A673 (cell line): ENCODE measurements around the gene AGPAT3. TPM values are rescaled to one million over a fixed set of nuclear protein-coding genes. Genes with fewer than 3 reads are reported as not detected.

Experiments used
- BruUV-seq: library from RNA; stranded (reverse); fragments of 400-500 nt; replicated peaks from 2 replicates; lab custom pipeline; 2021; lab: Mats Ljungman, UMichigan
- CTCF ChIA-PET: fragments of 300-600 bp; sonication (Branson Sonifier 250); formaldehyde crosslinking; loops from one replicate; lab custom pipeline; 2022; ENCODE audit warnings: antibody characterized with exemption; lab: Charles Lee
- POLR2A ChIA-PET: fragments of 300-600 bp; sonication (Branson Sonifier 250); formaldehyde crosslinking; loops from one replicate; lab custom pipeline; 2022; ENCODE audit warnings: antibody characterized with exemption; ENCODE audit not compliant: low non-redundant PET; lab: Charles Lee
- DNase-seq: peaks from one replicate; pipeline ENCODE4 v3.0.0-alpha.2; 2015; ENCODE audit warnings: low spot score
- H3K27ac ChIP-seq: fragments of 200-600 bp; sonication (generic); 2 replicates; pipeline ENCODE4 v1.5.1; 2016; ENCODE audit warnings: mixed run types, low read depth, mild to moderate bottlenecking, mixed read lengths, antibody characterized with exemption, low read length; ENCODE audit not compliant: poor library complexity, severe bottlenecking
- H3K27me3 ChIP-seq: fragments of 200-600 bp; sonication (generic); replicated peaks from 2 replicates; pipeline ENCODE4 v1.6.1; 2017; ENCODE audit warnings: mixed run types, low read depth, mild to moderate bottlenecking, mixed read lengths, antibody characterized with exemption, low read length; ENCODE audit not compliant: insufficient read depth, poor library complexity
- H3K36me3 ChIP-seq: fragments of 200-600 bp; sonication (generic); 2 replicates; pipeline ENCODE4 v1.6.1; 2016; ENCODE audit warnings: mixed run types, mild to moderate bottlenecking, mixed read lengths, antibody characterized with exemption, low read length; ENCODE audit not compliant: insufficient read depth, poor library complexity, severe bottlenecking
- H3K4me1 ChIP-seq: fragments of 200-600 bp; sonication (generic); 2 replicates; pipeline ENCODE4 v1.6.1; 2017; ENCODE audit warnings: mixed run types, mild to moderate bottlenecking, mixed read lengths, antibody characterized with exemption, low read length; ENCODE audit not compliant: insufficient read depth, poor library complexity, severe bottlenecking
- H3K4me3 ChIP-seq: fragments of 200-600 bp; sonication (generic); 2 replicates; pipeline ENCODE4 v1.5.1; 2016; ENCODE audit warnings: low read depth, mixed run types, mild to moderate bottlenecking, mixed read lengths, low read length; ENCODE audit not compliant: poor library complexity, severe bottlenecking
- H3K9me3 ChIP-seq: fragments of 200-600 bp; sonication (generic); 2 replicates; pipeline ENCODE4 v1.6.1; 2016; ENCODE audit warnings: mixed run types, low read depth, mild to moderate bottlenecking, mixed read lengths, antibody characterized with exemption, low read length; ENCODE audit not compliant: poor library complexity, severe bottlenecking
- CTCF ChIP-seq: fragments of 300-800, 200-600 bp; sonication (generic); conservative IDR thresholded peaks from 2 replicates; pipeline ENCODE4 v1.5.1; 2017; ENCODE audit warnings: low read depth, mild to moderate bottlenecking, antibody characterized with exemption, low read length, moderate library complexity, mixed read lengths
- EZH2 ChIP-seq: fragments of 200-600 bp; sonication (generic); IDR thresholded peaks from 2 replicates; pipeline ENCODE4 v1.6.1; 2017; ENCODE audit warnings: borderline replicate concordance, low read depth, mild to moderate bottlenecking, mixed read lengths, antibody characterized with exemption, low read length; ENCODE audit not compliant: poor library complexity, severe bottlenecking
- intact Hi-C: fragments of 100-400 bp; cut with micrococcal nuclease; formaldehyde crosslinking; loops from one replicate; pipeline ENCODE4 v1.10.0; 2022; ENCODE audit not compliant: unreplicated experiment
- total RNA-seq: library from RNA; stranded (reverse); gene quantifications from 2 replicates; pipeline ENCODE4 v1.2.3, GENCODE V29; 2021

Gene AGPAT3
- total RNA-seq, 1 experiment from 2014 or later, result 69.6 TPM

- no peaks in the 10 kb centered on the region for H3K9me3 ChIP-seq
- no peaks in the 10 kb centered on the region for H3K36me3 ChIP-seq
- no peak for DNase-seq
- no peak overlapping the region for H3K27ac ChIP-seq
- intact Hi-C loops, result no loop called here
- no peaks in the 10 kb centered on the region for H3K4me1 ChIP-seq
- CTCF ChIA-PET, result no interaction called here
- no peak overlapping the region for H3K4me3 ChIP-seq
- BruUV-seq, result no TSS peak
- no peaks in the 10 kb centered on the region for H3K27me3 ChIP-seq
- POLR2A ChIA-PET, result no interaction called here
- TF ChIP-seq CTCF (no peak), EZH2 (no peak)
Measured at GRCh38 chr21:43846430-43846829, 18.6 kb upstream of the AGPAT3 start.

- no peaks in the 10 kb centered on the region for H3K4me1 ChIP-seq
- no peaks in the 10 kb centered on the region for H3K9me3 ChIP-seq
- no peak overlapping the region for H3K4me3 ChIP-seq
- no peak for TF ChIP-seq CTCF
- TF ChIP-seq EZH2, result no peak
- no peak for DNase-seq
- no TSS peak for BruUV-seq
- no peaks in the 10 kb centered on the region for H3K36me3 ChIP-seq
- H3K27me3 ChIP-seq, result no peaks in the 10 kb centered on the region
- CTCF ChIA-PET, result no interaction called here
- intact Hi-C loops, result no loop called here
- H3K27ac ChIP-seq, result no peak overlapping the region
- POLR2A ChIA-PET, result no interaction called here
Measured at GRCh38 chr21:43847301-43847700, 17.7 kb upstream of the AGPAT3 start.

DNA sequence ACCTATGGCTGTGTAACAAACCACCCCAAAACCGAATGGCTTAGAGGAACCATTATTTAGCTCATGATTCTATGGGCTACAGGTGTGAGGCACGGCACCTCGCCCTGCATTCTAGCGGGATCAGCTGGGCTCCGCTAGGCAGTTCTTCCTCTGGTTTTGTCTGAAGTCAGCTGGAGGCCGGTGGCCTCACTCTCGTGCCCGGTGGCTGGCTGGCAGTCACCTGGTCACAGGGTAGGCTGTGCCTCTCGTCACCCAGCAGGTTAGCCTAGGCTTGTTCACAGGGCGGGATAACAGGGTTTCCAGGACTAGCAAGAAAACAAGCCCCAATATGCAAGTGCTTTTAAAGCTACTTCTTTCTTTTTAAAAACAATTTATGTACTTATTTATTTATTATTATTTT is 16.3 kb upstream of the AGPAT3 start:
- ChIA-PET CTCF (no interaction called here), POLR2A (no interaction called here)
- intact Hi-C loops, result no loop called here
- no TSS peak for BruUV-seq
- H3K9me3 ChIP-seq, result no peaks in the 10 kb centered on the region
- DNase-seq, result no peak
- H3K4me3 ChIP-seq, result no peak overlapping the region
- no peaks in the 10 kb centered on the region for H3K27me3 ChIP-seq
- H3K4me1 ChIP-seq, result no peaks in the 10 kb centered on the region
- TF ChIP-seq EZH2 (no peak), CTCF (no peak)
- H3K27ac ChIP-seq, result no peak overlapping the region
- H3K36me3 ChIP-seq, result no peaks in the 10 kb centered on the region
